Stomach (tissue), 9 donors: ENCODE measurements around the gene HK3. TPM values are rescaled to one million over a fixed set of nuclear protein-coding genes. Genes with fewer than 3 reads are reported as not detected.
A peak's percentile ranks its signal among the peaks of the same experiment; 100 is the strongest.

ENCODE experiments used
- DNase-seq, 2 donors: peaks; one replicate each; pipeline versions ENCODE4 v3.0.0 to v3.0.0-alpha.2; 2013 to 2019
- H3K27ac ChIP-seq, 5 donors: fragments of 200-600 bp in 4 of 5; sonication (generic) in 4 of 5; one replicate each; pipeline ENCODE4 v1.5.1; 2013 to 2019; ENCODE audit warnings: mild to moderate bottlenecking in 1 of 5, moderate library complexity in 1 of 5
- H3K27me3 ChIP-seq, 3 donors: fragments of 200-600 bp; sonication (generic); one replicate each; pipeline ENCODE4 v1.5.1; 2017 to 2019; ENCODE audit warnings: mixed run types in 1 of 3
- H3K36me3 ChIP-seq, 4 donors: fragments of 200-600 bp; sonication (generic); 1 replicate in 3 of 4; 2 replicates in 1 of 4; pipeline ENCODE4 v1.5.1; 2016 to 2019
- H3K4me1 ChIP-seq, 4 donors: fragments of 200-600 bp; sonication (generic); one replicate each; pipeline ENCODE4 v1.5.1; 2016 to 2019
- H3K4me3 ChIP-seq, 4 donors: fragments of 200-600 bp; sonication (generic) in 3 of 4; one replicate each; pipeline ENCODE4 v1.5.1; 2016 to 2019; ENCODE audit warnings: mild to moderate bottlenecking in 1 of 4
- H3K9me3 ChIP-seq, 4 donors: fragments of 200-600 bp; sonication (generic); one replicate each; pipeline ENCODE4 v1.5.1; 2016 to 2019
- EP300 ChIP-seq: sonication (generic); formaldehyde crosslinking; IDR thresholded peaks from one replicate; pipeline ENCODE4 v1.6.1; 2017; ENCODE audit warnings: antibody characterized with exemption
- POLR2A ChIP-seq, 4 donors: fragments of 450-650 bp; IDR thresholded peaks; one replicate each; pipeline ENCODE4 v1.6.1; 2016; ENCODE audit warnings: antibody characterized with exemption in 4 of 4, control low read depth in 2 of 4, mild to moderate bottlenecking in 1 of 4, moderate library complexity in 1 of 4
- POLR2AphosphoS5 ChIP-seq, 3 donors: sonication (generic); formaldehyde crosslinking; IDR thresholded peaks; one replicate each; pipeline ENCODE4 v1.6.1; 2016; ENCODE audit warnings: antibody characterized with exemption in 3 of 3
- WGBS, 5 donors: extraction: QIAGEN DNeasy Blood & Tissue Kit in 3 of 5; methylation state at CpG; one replicate each; pipeline versions ENCODE4 v1.1.5 to v1.1.7; 2013 to 2018; 5-methylcytosine and 5-hydroxymethylcytosine counted together
- intact Hi-C: fragments of 100-400 bp; cut with DNase I; formaldehyde crosslinking; loops from one replicate; pipeline ENCODE4 v1.15.1; 2023; ENCODE audit warnings: low total_unique reads
- polyA plus RNA-seq, 3 donors: library from polyadenylated mRNA; stranded (reverse); fragments of 200-250 nt; gene quantifications; one replicate each; pipeline ENCODE4 v1.2.3, GENCODE V29; 2013
- total RNA-seq, 5 donors: library from RNA; depleted of rRNA; stranded (reverse); fragments of >200 nt; gene quantifications; one replicate each; pipeline versions ENCODE4 v1.1.0 to v1.2.3, GENCODE V29; 2014 to 2016
- TF ChIP-seq, protein P1 (sequence below), 7 experiments: fragments of 450-650 bp in 4 of 7; fragments of 200-600 bp in 3 of 7; sonication (generic) in 3 of 7; IDR thresholded peaks; one replicate each; pipeline ENCODE4 v1.5.1; 2016 to 2019; ENCODE audit warnings: antibody characterized with exemption in 7 of 7, control low read depth in 2 of 7, mild to moderate bottlenecking in 1 of 7
- donor health status: healthy with polysubstance abuse.
- donor health status: Bipolar disorder and iron deficiency.
- donor health status: healthy.

HK3 gene
- total and polyA plus RNA-seq, 8 donors: 1.6 to 145 (median 4.2) TPM; not detected in 2

DNA sequence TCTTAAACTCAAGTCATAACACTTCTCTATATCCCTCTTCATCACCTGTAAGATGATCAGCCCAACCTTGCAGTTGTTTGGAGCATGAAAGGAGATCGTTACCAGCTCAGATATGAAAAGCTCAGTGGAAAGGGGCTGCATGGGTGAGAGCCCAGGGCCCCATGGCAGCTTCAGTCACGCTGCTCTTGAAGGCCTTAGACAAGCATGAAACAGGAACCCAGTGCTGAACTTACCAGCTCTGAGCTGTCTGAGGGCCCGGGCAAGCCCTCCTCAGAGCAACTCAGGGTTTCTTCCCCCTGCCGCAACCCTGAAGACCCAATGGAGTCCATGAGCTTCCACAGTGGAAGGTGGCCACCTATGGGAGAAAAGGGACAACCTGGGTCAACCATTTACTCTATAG lies 3.3 kb downstream of the HK3 start:
- no peak for DNase-seq
- Histone ChIP-seq H3K27ac (peak overlapping the region in 1 of 5 donors; percentile 33), H3K9me3 (no peaks in the 10 kb centered on the region), H3K4me1 (peaks cover 0 to 11% (median 3%) of the 10 kb centered on the region in 4 donors), H3K27me3 (peaks cover 0 to 4% (median 0%) of the 10 kb centered on the region in 3 donors), H3K36me3 (no peaks in the 10 kb centered on the region), H3K4me3 (no peak overlapping the region)
- WGBS, 5 donors: 72 to 100% (median 84%) methylated on average over 3 to 4 of the region's 4 CpGs
- intact Hi-C loops: no loop called here
- TF ChIP-seq, protein P1, sequence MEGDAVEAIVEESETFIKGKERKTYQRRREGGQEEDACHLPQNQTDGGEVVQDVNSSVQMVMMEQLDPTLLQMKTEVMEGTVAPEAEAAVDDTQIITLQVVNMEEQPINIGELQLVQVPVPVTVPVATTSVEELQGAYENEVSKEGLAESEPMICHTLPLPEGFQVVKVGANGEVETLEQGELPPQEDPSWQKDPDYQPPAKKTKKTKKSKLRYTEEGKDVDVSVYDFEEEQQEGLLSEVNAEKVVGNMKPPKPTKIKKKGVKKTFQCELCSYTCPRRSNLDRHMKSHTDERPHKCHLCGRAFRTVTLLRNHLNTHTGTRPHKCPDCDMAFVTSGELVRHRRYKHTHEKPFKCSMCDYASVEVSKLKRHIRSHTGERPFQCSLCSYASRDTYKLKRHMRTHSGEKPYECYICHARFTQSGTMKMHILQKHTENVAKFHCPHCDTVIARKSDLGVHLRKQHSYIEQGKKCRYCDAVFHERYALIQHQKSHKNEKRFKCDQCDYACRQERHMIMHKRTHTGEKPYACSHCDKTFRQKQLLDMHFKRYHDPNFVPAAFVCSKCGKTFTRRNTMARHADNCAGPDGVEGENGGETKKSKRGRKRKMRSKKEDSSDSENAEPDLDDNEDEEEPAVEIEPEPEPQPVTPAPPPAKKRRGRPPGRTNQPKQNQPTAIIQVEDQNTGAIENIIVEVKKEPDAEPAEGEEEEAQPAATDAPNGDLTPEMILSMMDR (IDR thresholded peaks at IDR 0.05): no peak

DNA sequence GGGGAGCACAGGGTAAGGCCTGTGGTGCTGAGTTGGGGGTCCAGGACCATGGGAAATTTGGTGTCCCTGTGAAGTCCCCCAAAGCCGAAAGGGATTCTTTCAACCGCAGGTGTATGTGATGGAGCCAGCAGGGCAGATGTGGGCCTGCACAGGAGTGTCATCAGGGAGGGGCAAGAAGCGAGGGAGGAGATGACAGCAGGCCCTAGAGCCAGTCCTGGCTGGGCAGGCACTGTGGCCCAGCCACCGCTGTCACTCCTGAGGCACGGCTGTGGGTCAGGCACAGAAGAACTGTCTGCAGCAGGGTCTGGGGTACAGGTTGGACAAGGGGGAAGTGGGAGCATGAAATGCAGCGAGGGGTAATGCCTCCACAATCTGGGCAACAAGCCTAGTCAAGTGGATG lies 4.8 kb downstream of the HK3 start:
- Histone ChIP-seq H3K4me3 (no peak overlapping the region), H3K36me3 (no peaks in the 10 kb centered on the region), H3K9me3 (no peaks in the 10 kb centered on the region), H3K27ac (no peak overlapping the region), H3K4me1 (no peaks in the 10 kb centered on the region), H3K27me3 (peaks cover 0 to 4% (median 0%) of the 10 kb centered on the region in 3 donors)
- no peak for TF ChIP-seq POLR2AphosphoS5 (IDR thresholded peaks at IDR 0.05)
- TF ChIP-seq, protein P1 (IDR thresholded peaks at IDR 0.05): no peak
- TF ChIP-seq EP300: no peak
- no peak for TF ChIP-seq POLR2A (IDR thresholded peaks at IDR 0.05)
- 83 to 93% (median 90%) methylated on average over 6 of the region's 6 CpGs for WGBS, 5 donors
- peak in 1 of 2 donors; percentile 17 for DNase-seq
- intact Hi-C loops: no loop called here

DNA sequence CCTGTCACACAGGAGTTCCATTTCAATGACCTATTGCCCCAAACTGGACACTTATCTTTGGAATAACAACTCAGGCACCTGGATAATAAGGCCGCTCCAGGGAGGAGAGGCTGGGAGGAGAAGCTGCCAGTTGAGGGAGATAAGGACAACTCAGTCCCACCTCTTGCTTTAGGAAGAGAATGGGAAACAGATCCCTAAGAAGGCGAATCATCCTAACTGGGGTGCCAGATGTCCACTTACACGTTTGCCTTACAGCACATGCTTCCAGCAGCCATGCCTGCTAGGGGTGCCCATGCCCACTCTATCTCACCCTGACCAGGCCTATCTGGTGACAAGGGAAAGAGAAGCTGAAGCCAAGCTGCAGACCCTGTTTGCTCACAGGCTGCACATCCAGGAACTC lies 6.5 kb downstream of the HK3 start:
- intact Hi-C loops: no loop called here
- H3K27ac ChIP-seq: no peak overlapping the region
- no peak overlapping the region for H3K4me3 ChIP-seq
- no peaks in the 10 kb centered on the region for H3K36me3 ChIP-seq
- H3K27me3 ChIP-seq: peaks cover 0 to 4% (median 0%) of the 10 kb centered on the region in 3 donors
- no peaks in the 10 kb centered on the region for H3K9me3 ChIP-seq
- H3K4me1 ChIP-seq: no peaks in the 10 kb centered on the region
- 43 to 69% (median 63%) methylated on average over 2 to 3 of the region's 3 CpGs for WGBS, 5 donors
- DNase-seq: peak in 1 of 2 donors; percentile 3
- TF ChIP-seq EP300: no peak
- TF ChIP-seq, protein P1 (IDR thresholded peaks at IDR 0.05): no peak
- TF ChIP-seq POLR2A (IDR thresholded peaks at IDR 0.05): no peak
- no peak for TF ChIP-seq POLR2AphosphoS5 (IDR thresholded peaks at IDR 0.05)

DNA sequence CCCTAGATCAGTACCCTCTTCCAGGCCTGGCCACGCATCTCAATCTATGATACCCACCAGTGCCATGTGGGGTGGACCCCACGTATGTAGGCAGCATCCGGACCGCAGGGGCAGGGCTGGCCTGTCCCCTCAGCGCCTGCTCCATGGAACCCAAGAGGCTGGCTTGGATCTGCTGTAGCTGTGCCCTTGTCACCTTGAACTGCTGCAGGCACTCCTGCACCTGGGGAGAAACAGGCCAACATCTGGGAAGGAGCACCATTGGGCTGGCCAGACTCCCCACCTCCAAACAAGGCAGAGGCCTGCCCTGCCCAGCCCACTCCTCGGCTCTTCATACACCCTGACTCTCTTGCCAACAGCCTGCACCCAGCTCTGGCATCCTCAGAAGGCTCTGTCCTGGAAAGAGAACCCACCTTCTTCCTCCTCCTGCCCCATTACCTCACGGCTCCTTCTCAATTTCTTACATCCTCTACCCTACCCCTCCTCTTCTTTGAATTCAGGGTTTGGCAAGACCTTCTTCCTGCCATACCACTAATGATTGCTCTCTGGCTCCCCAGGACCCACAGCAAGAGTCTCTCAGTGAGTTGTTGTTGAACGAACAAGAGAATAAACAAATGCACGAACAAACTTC lies 7.7 kb downstream of the HK3 start:
- 61 to 79% (median 74%) methylated on average over 6 to 9 of the region's 9 CpGs for WGBS, 5 donors
- H3K9me3 ChIP-seq: no peaks in the 10 kb centered on the region
- peaks cover 0 to 4% (median 0%) of the 10 kb centered on the region in 3 donors for H3K27me3 ChIP-seq
- no peak overlapping the region for H3K27ac ChIP-seq
- TF ChIP-seq POLR2A (IDR thresholded peaks at IDR 0.05) (no peak), POLR2AphosphoS5 (IDR thresholded peaks at IDR 0.05) (no peak), EP300 (no peak)
- TF ChIP-seq, protein P1 (IDR thresholded peaks at IDR 0.05): no peak
- H3K36me3 ChIP-seq: no peaks in the 10 kb centered on the region
- H3K4me3 ChIP-seq: no peak overlapping the region
- H3K4me1 ChIP-seq: no peaks in the 10 kb centered on the region
- intact Hi-C loops: no loop called here
- DNase-seq: peak in 1 of 2 donors; percentile 16
